Measurements from ENCODE around the gene ZNF804A. TPM values are rescaled to one million over a fixed set of nuclear protein-coding genes. Genes with fewer than 3 reads are reported as not detected.

ZNF804A gene
- total RNA-seq, 1 donor from 2014 or later = 0.10 TPM

GRCh38 chr2:184610891-184611290, 12.6 kb downstream of the ZNF804A start:
- DNase-seq (ENCODE audit: low read depth) = no peak

DNA sequence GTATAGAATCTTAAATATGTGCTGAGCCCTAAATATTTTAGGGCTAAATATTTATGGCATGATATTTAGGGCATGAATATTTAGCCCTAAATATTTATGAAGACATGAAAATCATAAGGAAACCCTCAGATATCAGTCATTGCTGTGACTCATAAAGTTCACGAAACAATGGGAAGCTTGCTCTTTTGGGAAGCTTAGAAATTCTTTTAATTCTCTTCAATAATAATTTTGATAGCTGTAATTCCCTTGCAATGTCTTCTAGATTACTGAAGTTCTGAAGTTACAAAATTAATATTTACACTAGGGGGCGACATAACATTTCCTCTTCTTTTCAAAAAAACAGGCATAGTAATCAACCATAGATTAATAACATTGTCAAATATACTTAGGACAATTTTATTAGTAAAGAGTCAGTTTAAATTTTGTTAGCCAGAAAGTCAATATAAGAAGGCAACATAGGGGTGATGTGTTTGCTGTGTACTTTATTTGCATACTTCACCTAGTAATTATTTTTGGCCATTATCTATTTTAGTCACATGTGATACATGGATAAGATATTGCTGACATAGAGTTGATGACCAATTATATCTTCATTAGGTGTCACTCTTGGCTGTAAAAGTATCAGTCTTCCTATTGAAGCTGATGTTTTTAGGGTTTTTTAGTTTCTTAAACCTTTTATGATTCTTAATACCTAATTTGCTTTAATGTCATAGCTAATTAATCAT, 13.2 kb downstream of the ZNF804A start:
- peak; percentile 26 for DNase-seq (ENCODE audit: low read depth)

DNA sequence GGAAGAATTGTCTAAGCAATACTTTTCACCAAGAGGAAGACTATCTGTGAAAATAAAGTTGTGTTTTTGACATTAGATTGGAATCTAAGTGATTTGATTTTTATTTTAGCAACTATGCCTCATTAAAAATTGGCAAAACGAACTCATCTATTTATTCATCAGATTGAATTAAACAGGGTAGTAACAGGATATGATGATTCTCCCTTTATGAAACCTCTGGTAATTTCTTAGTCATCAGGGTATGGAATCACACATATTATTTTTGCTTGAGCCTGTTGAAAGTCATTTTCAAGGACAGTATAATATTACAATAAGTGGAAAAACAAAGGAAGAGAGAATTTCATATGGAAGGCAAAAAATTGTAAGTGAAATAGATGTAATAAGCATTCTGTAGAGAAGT, 22.0 kb downstream of the ZNF804A start:
- DNase-seq (ENCODE audit: low read depth) = no peak

- no peak for DNase-seq (ENCODE audit: low read depth)
Measured at GRCh38 chr2:184624311-184624710, 26.0 kb downstream of the ZNF804A start.

DNA sequence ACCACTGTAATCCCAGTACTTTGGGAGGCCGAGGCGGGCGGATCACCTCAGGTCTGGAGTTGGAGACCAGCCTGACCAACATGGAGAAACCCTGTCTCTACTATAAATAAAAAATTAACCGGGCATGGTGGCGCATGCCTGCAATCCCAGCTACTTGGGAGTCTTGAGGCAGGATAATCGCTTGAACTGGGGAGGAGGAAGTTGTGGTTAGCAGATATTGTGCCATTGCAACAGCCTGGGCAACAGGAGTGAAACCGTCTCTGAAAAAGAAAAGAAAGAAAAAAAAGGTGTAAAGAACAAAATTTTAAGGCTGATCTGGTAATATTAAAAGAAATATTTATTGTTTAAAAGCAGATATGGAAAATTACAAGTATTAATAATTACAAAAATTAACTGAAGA, 29.7 kb downstream of the ZNF804A start:
- no peak for DNase-seq (ENCODE audit: low read depth)

- no peak for DNase-seq (ENCODE audit: low read depth)
Measured at GRCh38 chr2:184633726-184634125, 35.4 kb downstream of the ZNF804A start.

DNA sequence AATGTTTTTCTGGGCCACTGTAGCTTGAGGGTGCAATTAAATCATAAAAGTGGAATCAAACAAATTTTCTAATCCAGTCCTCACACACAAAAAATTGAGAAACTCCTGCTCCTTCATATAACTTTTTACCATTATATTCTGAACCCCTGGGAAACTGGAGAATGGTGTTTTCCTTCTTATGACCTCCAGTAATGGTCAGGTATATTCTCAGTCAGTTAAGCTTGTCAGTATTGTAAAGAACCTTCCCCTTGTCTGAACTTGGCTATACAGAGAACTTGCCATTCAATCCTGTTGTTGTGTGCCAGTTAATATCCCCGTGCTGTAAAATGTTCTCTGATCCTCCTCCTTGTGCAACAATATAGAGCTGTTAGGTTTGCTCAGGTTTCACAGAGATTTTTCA, 39.5 kb downstream of the ZNF804A start:
- DNase-seq (ENCODE audit: low read depth) = no peak

- no peak for DNase-seq (ENCODE audit: low read depth)
Measured at GRCh38 chr2:184644685-184645084, 46.4 kb downstream of the ZNF804A start.

- DNase-seq (ENCODE audit: low read depth) = peak; percentile 87
Measured at GRCh38 chr2:184646177-184646576, 47.8 kb downstream of the ZNF804A start.

DNA sequence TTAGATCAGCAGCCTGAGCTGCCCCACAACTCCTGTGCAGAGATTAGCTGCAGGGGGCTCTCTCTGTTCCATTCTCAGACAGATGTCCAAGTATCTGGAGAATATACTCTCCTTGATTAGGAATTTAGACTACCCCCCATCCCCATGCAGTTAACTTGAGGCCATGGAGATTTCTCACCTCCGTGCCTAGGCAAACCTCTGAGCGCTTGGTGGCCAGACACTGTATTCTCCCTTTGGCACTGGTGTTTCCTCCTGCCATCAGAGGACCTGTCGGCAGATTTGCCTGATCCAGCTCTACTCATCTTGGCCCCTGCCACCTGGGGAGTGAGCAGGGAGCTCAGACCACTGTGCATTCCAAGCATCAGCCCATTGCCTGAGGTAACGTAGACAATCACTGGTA, 48.3 kb downstream of the ZNF804A start:
- DNase-seq (ENCODE audit: low read depth) = no peak

- peak; percentile 87 for DNase-seq (ENCODE audit: low read depth)
Measured at GRCh38 chr2:184654945-184655344, 56.6 kb downstream of the ZNF804A start.

GRCh38 chr2:184677171-184677570, 78.8 kb downstream of the ZNF804A start:
- no peak for DNase-seq (ENCODE audit: low read depth)

DNA sequence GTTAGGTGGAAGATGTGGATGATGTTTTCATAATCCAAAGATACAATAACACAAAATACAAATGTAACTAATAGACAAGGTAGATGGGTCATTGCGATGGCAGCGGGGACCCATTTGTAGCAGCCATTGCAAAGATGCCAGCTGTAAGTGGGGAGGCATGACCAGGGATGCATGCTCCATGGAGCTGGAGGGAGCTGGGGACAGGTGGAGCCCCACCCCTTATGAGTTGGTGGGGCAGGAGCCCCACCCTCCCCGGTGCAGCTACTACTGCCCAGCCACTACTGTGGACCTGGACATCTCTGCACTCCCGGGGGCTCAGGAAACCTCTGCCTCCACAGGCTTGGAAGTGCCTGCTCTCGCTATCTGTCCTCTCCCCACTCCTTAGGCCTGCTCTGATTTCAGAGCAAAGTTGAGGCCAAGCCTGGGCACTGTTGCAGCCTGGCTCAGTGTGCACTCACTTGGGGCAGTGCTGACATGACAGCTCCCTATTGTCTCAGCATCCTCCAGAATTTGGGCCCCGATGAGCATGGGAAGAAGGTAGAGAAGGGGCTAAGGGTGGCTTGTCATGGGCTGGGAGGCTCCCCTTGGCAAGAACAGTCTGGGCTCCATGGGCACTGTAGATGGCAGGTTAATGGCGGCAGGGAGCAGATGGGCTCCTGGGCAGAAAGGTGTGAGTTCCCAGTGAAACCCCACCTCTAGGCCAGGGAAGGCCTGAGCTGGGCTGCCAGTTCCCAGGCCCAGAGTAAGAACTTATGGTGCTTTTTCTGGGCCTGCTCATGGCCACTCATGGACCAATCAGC, 81.1 kb downstream of the ZNF804A start:
- DNase-seq (ENCODE audit: low read depth) = no peak

DNA sequence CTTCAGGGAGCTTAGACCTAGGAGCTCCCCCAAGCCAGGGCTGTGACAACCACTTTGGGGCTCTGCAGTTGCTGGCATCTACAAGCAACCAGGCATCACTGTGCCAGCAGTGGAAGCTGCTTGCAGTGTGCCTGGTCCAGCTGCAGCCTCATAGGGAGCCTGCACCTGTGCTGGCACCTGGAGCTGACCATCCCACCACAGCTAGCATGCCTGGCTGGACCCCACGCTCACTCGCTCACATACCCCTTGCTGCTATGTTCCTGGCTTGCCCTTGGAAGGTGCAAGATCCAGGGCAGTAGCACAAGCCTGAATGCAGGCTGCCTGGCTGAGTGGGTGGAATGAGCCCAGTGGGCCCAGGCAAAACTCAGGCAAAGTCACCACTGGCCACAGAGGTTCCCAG, 82.5 kb downstream of the ZNF804A start:
- DNase-seq (ENCODE audit: low read depth) = no peak

DNA sequence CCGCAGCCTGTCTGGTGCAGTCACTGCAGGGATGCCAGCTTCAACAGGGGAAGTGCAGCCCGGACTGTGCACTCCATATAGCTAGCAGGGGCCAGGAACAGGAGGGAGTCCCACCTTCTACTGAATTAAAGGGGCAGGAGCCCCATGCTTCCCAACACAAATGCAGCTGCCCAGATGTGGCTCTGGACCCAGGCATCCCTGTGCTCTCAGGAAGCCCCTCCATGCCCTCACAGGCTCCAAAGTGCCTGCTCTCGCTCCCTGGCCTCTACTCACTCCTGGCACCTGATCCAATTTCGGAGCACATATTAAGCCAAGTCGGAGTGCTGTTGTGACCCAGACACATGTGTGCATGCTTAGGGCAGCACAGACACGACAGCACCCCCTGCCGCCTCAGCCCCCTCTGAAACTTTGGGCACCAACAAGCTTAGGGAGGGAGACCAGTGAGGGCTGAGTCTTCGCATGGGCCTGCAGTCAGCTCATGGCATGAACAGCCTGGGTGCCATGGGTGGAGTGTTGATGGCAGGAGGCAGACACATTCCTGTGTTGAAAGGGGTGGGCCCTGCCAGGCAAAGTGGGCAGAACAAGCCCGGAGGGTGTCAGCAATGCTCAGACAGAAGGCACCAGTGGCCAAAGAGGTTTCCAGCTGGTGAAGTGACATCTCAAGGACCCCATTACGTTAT, 83.5 kb downstream of the ZNF804A start:
- DNase-seq (ENCODE audit: low read depth) = no peak

- no peak for DNase-seq (ENCODE audit: low read depth)
Measured at GRCh38 chr2:184683911-184684310, 85.6 kb downstream of the ZNF804A start.

GRCh38 chr2:184685999-184686841, 87.9 kb downstream of the ZNF804A start:
- DNase-seq (ENCODE audit: low read depth) = peak; percentile 46

- no peak for DNase-seq (ENCODE audit: low read depth)
Measured at GRCh38 chr2:184689638-184690037, 91.3 kb downstream of the ZNF804A start.

DNA sequence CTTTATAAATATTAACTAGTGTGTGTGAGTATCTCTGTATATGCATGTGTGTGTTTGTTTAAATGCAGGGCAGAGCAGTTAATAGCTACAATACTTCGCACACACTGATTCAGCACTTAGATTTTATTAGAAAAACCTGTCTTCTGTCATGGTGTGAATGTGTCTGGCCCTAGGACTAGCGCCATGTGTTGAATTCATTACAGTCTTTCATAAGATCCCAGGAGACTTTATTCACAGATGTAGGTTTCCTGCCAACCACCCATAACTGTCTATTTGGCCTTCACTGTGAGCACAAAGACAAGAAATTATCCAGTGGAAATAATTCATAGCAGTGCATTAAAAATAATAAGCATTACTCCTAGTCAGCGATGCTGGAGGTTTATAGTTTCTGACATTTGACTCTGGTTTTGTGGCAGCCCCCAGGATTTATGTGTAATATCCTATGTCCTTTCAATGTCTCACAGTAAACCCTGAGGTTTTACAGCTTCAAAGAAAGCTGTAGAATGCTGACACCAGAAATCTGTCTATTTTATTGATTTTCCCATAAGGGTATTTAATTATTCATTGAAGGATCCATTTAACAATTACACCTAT, 93.9 kb downstream of the ZNF804A start:
- DNase-seq (ENCODE audit: low read depth) = no peak

DNA sequence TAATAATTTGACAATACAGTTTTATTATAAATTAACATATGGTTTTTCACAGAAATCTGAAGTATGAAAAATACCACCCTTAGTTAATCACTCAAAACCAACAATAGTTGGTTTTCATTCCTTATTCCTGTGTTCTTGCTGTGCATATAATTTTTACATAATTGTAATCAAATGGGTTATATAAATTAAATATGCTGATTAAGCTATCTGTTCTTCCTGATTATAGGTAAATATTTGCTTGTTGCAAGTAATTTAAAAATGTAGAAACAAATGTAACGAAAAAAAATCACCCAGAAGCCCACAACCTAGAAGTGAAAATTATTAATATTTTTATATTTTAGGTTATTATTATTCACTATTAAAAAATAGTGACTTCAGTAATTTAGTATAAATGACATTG, 98.3 kb downstream of the ZNF804A start:
- DNase-seq (ENCODE audit: low read depth) = no peak

DNA sequence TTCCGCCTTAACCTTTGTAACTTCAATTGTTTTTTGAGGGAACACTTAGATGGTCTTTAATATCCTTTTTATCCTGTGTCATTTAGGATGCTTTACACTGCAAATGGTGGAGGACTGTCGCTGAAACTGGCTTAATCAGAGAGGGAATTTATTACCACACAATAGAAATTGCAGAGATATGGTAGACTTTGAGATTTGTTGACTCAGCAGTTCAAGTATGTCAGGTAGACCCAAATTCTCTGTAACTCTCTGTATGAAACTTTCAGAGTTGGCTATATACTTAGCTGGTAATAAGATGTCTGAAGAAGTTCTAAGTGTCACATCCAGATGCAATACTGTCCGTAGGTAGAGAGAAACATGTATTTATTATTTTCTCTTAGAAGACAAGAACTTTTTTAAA, 100.1 kb downstream of the ZNF804A start:
- no peak for DNase-seq (ENCODE audit: low read depth)

Data from renal cortical epithelial cell (primary cell).